IgD-negative memory B cell (primary cell): ENCODE measurements around the gene CADM1. TPM values are rescaled to one million over a fixed set of nuclear protein-coding genes. Genes with fewer than 3 reads are reported as not detected.

ENCODE experiments used
- H3K27ac Mint-ChIP-seq, 3 donors: one replicate each; pipeline ENCODE4 v1.8.0; 2020 to 2022; ENCODE audit warnings: mild to moderate bottlenecking in 3 of 3, mixed read lengths in 3 of 3, moderate library complexity in 1 of 3
- H3K27me3 Mint-ChIP-seq: one replicate; pipeline ENCODE4 v1.8.0; 2021; ENCODE audit warnings: mixed read lengths
- H3K36me3 Mint-ChIP-seq: one replicate; pipeline ENCODE4 v1.8.0; 2020; ENCODE audit warnings: mild to moderate bottlenecking, mixed read lengths
- H3K4me1 Mint-ChIP-seq, 3 donors: one replicate each; pipeline ENCODE4 v1.8.0; 2020 to 2022; ENCODE audit warnings: mixed read lengths in 3 of 3, mild to moderate bottlenecking in 1 of 3
- H3K4me3 Mint-ChIP-seq, 4 donors: one replicate each; pipeline ENCODE4 v1.8.0; 2020 to 2022; ENCODE audit warnings: mild to moderate bottlenecking in 4 of 4, mixed read lengths in 4 of 4, moderate library complexity in 3 of 4
- H3K9me3 Mint-ChIP-seq, 3 donors: one replicate each; pipeline ENCODE4 v1.8.0; 2020 to 2021; ENCODE audit warnings: mixed read lengths in 3 of 3, mild to moderate bottlenecking in 1 of 3
- polyA plus RNA-seq: library from polyadenylated mRNA; unstranded; fragments of 300-500 nt; fragmentation: Illumina TruSeq; gene quantifications from one replicate; pipeline ENCODE4 v1.2.3, GENCODE V29; 2021

Gene CADM1
- polyA plus RNA-seq, 1 donor from 2014 or later, result 2.0 TPM

DNA sequence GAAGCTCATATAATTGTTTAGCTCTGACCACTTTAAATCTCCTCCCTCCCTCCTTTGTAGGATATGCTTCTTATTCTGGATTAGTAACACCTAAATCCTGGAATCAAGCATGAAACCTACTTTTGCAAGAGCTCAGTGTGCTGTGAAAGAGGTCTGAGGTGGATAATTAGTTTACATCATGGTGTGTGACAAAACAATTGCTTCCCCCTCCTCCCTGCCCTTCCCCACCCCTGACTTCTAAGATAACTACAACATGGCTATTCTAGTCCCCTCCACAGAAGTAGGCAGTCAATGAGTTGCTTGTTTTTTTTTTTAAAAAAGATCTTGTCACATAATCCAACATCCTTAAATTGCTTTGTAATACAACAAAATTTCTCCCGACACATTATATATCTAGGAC is 314.0 kb downstream of the CADM1 start:
- H3K36me3 Mint-ChIP-seq, result no peaks in the 10 kb centered on the region
- H3K4me3 Mint-ChIP-seq, result no peak overlapping the region
- H3K4me1 Mint-ChIP-seq, result peaks cover 4 to 10% (median 9%) of the 10 kb centered on the region in 3 donors
- H3K27me3 Mint-ChIP-seq, result peaks cover 12% of the 10 kb centered on the region
- no peaks in the 10 kb centered on the region for H3K9me3 Mint-ChIP-seq
- no peak overlapping the region for H3K27ac Mint-ChIP-seq

DNA sequence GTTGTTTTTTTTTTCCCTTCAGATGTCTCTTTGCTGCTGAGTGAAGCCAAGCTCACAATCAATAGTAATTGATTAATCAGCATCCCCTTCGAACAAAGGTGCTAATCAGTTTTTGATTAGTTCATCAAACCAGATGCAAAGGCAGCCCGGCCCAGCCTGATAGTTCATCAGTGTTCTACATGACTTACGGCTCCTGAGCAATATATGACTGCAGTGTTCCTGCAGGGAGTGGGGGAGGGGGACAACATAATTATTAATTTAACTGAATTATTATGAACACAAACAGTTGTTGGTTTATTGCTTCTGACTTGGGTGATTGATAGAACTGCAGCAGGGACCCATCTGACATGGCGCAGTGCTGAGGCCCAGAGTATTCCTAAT is 315.3 kb downstream of the CADM1 start:
- Mint-ChIP-seq H3K27me3 (peaks cover 12% of the 10 kb centered on the region), H3K9me3 (no peaks in the 10 kb centered on the region), H3K36me3 (no peaks in the 10 kb centered on the region), H3K4me3 (no peak overlapping the region), H3K27ac (no peak overlapping the region), H3K4me1 (peaks cover 0 to 5% (median 2%) of the 10 kb centered on the region in 3 donors)

DNA sequence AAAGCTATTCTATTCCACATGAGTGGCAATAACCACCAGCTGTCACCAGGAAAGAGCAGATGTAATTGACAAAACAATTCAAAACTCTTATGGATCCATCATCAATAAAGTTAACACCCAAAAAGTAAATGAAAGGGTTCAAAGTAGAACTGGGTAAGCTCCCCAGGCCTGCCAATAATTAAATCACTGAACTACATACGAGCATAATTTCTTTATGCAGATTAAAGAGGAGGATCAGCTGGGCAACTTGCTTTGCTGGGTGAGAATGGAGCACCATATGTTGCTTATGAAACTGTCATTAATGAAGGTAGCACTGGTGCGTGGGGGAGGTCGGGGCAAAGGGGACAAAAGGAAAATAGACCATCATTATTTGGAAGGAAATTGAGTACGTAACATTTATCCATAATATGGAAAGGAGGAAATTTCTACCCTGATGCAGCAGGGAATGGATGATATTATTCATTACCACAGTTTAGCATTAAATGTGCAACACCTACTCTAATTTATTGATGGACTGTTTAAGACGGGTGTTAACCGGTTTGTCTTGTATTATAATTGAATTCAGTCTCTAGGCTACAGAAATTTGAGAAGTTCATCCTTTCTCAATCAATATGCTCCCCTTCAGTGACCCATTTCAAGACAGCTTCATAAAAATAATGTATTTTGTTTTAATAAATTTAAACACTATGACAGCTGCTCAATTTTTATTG is 315.9 kb downstream of the CADM1 start:
- Mint-ChIP-seq H3K9me3 (no peaks in the 10 kb centered on the region), H3K27me3 (peaks cover 12% of the 10 kb centered on the region), H3K36me3 (no peaks in the 10 kb centered on the region), H3K4me1 (peaks cover 0 to 2% (median 0%) of the 10 kb centered on the region in 3 donors), H3K4me3 (no peak overlapping the region), H3K27ac (no peak overlapping the region)

DNA sequence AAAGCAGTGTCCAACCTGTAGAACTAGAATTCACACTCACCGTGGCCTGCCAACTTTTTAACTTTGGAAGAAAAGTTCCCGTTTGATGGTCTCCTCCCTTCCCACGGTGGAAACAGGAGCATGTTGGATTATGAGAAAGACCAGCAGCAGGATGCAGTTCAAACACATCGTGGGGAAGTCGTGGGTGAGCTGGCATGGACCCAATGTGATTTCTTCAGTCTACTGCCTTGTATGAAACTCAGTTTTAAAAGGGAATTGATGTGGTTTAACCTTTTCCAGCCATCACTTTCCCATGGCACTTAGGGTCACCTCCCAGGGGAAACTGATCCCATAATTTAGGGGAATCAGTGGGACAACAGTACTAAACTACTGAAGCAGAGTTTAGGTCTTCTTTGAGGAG is 318.3 kb downstream of the CADM1 start:
- Mint-ChIP-seq H3K9me3 (no peaks in the 10 kb centered on the region), H3K4me1 (peaks cover 0 to 2% (median 0%) of the 10 kb centered on the region in 3 donors), H3K4me3 (no peak overlapping the region), H3K36me3 (no peaks in the 10 kb centered on the region), H3K27ac (no peak overlapping the region), H3K27me3 (peaks cover 16% of the 10 kb centered on the region)

DNA sequence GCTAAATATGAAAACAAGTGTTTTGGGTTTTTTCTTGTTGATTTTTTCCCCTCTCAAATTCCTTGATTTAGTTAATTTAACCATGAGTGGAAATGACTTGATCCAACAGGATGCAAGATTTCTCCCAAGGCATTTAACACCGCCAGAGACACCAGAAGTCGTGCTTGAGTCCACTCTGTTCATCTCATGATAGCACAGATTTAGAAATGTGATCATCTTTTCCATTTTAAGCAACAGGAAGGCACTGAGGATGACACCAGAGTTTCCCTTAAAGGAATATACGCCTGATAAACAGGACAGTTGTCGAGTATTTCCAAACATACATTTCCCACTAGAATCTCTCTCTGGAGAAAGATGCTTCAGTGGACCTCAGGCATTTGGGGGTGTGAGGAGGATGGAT is 318.7 kb downstream of the CADM1 start:
- Mint-ChIP-seq H3K9me3 (no peaks in the 10 kb centered on the region), H3K27me3 (peaks cover 16% of the 10 kb centered on the region), H3K27ac (no peak overlapping the region), H3K4me1 (peaks cover 0 to 2% (median 0%) of the 10 kb centered on the region in 3 donors), H3K4me3 (no peak overlapping the region), H3K36me3 (no peaks in the 10 kb centered on the region)

DNA sequence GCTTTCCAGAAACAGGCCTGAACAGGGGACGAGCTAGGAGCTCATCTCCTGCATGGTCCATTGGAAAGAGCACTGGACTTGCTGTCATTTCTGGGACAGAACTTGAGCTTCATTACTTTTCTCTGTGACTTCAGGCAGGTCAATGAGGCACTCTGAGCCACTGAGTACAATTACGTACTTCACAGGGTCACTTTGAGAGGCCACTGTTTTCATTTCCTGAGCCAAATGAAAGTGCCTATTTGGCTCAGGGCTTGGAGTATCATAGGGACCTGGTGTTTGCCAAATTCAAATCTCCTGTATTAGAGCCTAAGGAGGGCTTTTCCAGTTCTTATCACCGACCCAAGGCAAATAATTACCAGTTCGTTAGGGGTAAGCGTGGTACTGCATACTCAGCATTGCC is 319.3 kb downstream of the CADM1 start:
- no peaks in the 10 kb centered on the region for H3K9me3 Mint-ChIP-seq
- peaks cover 17% of the 10 kb centered on the region for H3K27me3 Mint-ChIP-seq
- H3K36me3 Mint-ChIP-seq, result no peaks in the 10 kb centered on the region
- no peak overlapping the region for H3K4me3 Mint-ChIP-seq
- peaks cover 0 to 2% (median 0%) of the 10 kb centered on the region in 3 donors for H3K4me1 Mint-ChIP-seq
- H3K27ac Mint-ChIP-seq, result no peak overlapping the region

DNA sequence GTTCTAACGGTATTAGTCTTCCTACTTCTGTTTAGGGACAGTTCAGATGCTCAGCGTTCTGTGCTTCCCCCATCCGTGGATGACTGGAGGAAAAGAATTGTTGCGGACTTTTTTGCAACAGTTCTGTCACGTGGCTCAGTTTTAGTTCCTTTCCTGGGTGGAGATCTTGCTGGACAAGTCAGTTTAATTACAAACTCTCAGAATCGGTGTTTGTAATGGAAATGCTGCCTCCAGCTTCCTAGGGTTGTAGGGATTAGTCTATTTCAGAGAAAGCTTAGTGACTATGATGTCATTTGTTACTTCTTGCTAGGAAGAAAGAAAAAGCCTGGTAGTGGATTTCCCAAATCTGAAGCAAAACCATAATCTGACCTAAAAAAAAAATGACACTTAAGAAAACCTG is 320.4 kb downstream of the CADM1 start:
- Mint-ChIP-seq H3K27ac (no peak overlapping the region), H3K9me3 (no peaks in the 10 kb centered on the region), H3K36me3 (no peaks in the 10 kb centered on the region), H3K4me3 (no peak overlapping the region), H3K4me1 (peaks cover 0 to 2% (median 0%) of the 10 kb centered on the region in 3 donors), H3K27me3 (peaks cover 15% of the 10 kb centered on the region)

DNA sequence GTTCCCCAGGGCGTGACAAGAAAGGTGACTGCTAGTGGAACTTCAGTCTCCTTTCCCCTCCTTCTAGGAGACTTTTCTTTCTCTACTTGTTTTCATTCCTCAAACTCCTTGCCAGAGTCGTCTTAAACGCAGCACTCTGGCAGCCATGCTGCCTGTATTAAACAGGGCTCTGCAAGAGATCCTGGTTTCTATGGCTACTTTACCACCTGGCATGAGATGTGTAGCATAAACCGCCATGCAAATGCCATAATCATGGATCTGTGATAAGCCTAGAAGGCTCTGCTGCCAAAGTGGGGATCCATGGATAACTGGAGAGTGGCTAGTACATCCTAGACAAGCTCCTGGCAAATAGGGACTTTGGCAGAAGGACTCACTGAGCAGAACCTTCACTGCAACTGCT is 321.1 kb downstream of the CADM1 start:
- Mint-ChIP-seq H3K27me3 (peaks cover 15% of the 10 kb centered on the region), H3K4me3 (no peak overlapping the region), H3K9me3 (no peaks in the 10 kb centered on the region), H3K27ac (no peak overlapping the region), H3K36me3 (no peaks in the 10 kb centered on the region), H3K4me1 (peaks cover 0 to 2% (median 0%) of the 10 kb centered on the region in 3 donors)

DNA sequence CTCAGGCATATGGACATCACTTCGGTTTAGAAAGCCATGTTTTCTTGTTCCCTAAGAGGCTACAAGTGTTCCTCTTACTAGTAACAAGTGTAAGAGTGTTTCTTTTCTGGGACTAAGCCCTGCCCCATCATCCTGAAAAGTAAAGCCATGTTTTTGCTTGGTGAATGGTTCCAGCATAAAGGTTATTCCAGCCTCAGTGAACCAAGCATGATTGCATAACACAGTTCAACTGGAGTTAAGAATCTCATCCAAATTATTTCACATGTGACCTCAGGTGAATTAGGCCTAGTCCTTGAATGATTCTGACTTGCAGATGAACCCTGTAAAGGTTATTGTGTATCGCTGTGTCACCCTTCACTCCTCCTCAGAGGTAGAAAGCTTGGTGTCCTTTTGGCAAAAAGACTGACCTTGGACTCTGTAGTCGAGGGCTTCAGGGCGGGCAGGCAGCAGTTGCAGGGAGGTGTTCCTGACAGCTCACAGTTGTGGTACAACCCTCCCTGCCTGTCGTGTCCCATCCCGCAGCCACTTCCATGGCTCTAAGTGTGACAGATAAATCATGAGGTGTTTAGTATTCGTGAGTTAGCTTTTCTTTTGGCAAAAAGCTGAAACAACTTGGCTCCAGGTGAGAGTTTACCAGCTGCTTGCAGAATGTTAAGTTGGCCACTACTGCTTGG is 321.8 kb downstream of the CADM1 start:
- Mint-ChIP-seq H3K36me3 (no peaks in the 10 kb centered on the region), H3K27me3 (peaks cover 16% of the 10 kb centered on the region), H3K9me3 (no peaks in the 10 kb centered on the region), H3K4me1 (peaks cover 0 to 2% (median 0%) of the 10 kb centered on the region in 3 donors), H3K4me3 (no peak overlapping the region), H3K27ac (no peak overlapping the region)

DNA sequence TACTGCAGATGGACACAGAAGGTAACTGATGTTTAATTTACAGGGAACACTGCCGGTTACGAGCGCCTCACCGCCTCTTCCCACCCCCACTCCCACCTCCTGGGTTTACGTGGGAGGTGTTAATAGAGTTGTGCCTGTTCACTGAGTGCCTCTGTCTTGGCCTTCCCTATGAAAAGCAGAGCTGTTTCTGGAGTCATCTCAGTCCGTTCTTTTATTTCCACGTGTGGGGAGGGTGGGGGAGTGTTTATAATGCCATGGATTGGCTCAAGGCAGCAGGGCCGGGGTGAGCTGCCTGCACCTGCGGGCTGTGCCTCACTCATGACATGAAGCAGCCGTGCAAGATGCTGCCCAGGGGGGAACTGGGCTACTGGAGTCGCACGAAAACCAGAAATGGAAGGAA is 322.7 kb downstream of the CADM1 start:
- H3K27me3 Mint-ChIP-seq, result peaks cover 11% of the 10 kb centered on the region
- no peaks in the 10 kb centered on the region for H3K36me3 Mint-ChIP-seq
- H3K4me3 Mint-ChIP-seq, result no peak overlapping the region
- H3K4me1 Mint-ChIP-seq, result no peaks in the 10 kb centered on the region
- H3K27ac Mint-ChIP-seq, result no peak overlapping the region
- H3K9me3 Mint-ChIP-seq, result no peaks in the 10 kb centered on the region

DNA sequence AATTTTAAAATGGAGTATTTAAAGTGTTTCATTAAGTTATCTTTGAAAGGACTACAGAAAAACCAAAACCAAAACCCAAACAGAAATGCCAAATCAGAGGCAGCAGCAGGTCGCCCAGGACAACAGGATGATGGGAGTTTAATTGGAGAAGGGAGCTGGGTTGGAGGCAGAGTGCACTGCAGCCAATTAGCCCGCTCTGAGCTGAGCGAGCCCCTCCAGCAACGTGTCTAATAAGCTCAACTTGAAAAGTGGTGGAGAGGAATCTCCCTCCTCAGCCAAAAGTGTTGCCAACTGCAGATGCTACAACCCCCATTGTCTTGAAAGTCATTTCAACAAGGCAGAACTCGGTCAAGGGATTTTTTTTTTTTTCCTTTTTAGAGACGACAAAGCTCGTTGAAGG is 323.9 kb downstream of the CADM1 start:
- H3K4me1 Mint-ChIP-seq, result no peaks in the 10 kb centered on the region
- no peaks in the 10 kb centered on the region for H3K36me3 Mint-ChIP-seq
- no peak overlapping the region for H3K27ac Mint-ChIP-seq
- no peak overlapping the region for H3K4me3 Mint-ChIP-seq
- H3K9me3 Mint-ChIP-seq, result no peaks in the 10 kb centered on the region
- peaks cover 10% of the 10 kb centered on the region for H3K27me3 Mint-ChIP-seq

DNA sequence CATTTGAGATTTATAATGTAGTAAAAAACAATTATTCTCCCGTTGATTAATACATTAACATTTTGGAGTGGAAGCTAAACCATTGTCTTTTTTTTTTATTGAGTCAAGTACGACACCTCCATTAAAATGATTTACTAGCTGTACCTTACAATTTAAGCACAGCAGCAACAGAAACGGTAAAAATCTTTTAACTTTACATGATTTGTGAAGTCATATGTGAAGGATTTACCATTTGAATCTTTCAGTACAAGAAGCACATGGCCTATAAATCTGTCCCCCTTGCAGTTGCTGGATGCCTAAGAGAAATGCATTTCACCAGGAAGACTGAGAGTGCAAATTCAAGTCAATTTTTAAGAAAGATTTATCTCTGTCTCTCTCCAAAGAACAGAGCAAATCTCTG is 324.6 kb downstream of the CADM1 start:
- no peak overlapping the region for H3K4me3 Mint-ChIP-seq
- H3K36me3 Mint-ChIP-seq, result no peaks in the 10 kb centered on the region
- no peak overlapping the region for H3K27ac Mint-ChIP-seq
- no peaks in the 10 kb centered on the region for H3K4me1 Mint-ChIP-seq
- H3K9me3 Mint-ChIP-seq, result no peaks in the 10 kb centered on the region
- peaks cover 9% of the 10 kb centered on the region for H3K27me3 Mint-ChIP-seq

DNA sequence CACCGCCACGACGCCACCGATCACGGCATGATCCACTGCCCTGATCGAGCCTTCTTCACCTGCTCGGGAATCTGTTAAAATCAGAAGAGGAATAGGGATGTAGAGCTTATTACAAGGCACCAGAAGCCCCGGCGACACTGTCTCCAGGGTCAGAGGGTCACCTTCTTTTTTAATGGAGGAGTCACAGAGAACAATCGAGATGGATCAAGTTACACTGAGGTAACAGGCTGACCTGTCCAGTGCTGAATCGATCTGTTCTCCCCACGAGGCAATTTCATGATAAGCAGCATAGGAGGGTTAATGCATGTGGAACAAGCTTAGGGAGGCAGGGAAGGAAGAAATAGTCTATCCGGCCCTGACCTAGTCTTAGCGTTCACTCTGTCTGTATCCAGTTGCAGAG is 325.5 kb downstream of the CADM1 start:
- Mint-ChIP-seq H3K9me3 (no peaks in the 10 kb centered on the region), H3K27me3 (peaks cover 9% of the 10 kb centered on the region), H3K4me1 (no peaks in the 10 kb centered on the region), H3K4me3 (no peak overlapping the region), H3K36me3 (no peaks in the 10 kb centered on the region), H3K27ac (peak overlapping the region in 1 of 3 donors; percentile 89)

DNA sequence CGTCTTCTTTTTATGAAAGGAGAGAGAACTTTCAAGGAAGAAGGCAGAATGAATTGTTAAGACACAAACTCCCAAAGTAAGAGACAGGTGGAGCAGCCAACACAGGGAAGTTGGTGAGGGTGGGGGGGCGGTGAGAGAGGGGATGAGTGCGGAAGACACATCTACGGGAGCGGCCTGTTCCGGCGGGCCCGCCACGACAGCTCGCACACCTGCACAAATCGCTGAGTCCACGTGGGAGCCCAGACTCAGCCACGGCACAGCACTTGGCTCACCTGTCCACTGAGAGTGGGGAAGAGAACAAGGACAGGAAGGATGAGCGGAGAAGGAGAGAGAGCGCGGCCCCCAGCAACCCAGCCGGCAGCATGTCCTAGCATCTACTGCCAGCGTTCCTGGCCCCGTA is 331.1 kb downstream of the CADM1 start:
- H3K9me3 Mint-ChIP-seq, result no peaks in the 10 kb centered on the region
- H3K4me3 Mint-ChIP-seq, result no peak overlapping the region
- peaks cover 6% of the 10 kb centered on the region for H3K27me3 Mint-ChIP-seq
- H3K4me1 Mint-ChIP-seq, result no peaks in the 10 kb centered on the region
- no peaks in the 10 kb centered on the region for H3K36me3 Mint-ChIP-seq
- H3K27ac Mint-ChIP-seq, result no peak overlapping the region

DNA sequence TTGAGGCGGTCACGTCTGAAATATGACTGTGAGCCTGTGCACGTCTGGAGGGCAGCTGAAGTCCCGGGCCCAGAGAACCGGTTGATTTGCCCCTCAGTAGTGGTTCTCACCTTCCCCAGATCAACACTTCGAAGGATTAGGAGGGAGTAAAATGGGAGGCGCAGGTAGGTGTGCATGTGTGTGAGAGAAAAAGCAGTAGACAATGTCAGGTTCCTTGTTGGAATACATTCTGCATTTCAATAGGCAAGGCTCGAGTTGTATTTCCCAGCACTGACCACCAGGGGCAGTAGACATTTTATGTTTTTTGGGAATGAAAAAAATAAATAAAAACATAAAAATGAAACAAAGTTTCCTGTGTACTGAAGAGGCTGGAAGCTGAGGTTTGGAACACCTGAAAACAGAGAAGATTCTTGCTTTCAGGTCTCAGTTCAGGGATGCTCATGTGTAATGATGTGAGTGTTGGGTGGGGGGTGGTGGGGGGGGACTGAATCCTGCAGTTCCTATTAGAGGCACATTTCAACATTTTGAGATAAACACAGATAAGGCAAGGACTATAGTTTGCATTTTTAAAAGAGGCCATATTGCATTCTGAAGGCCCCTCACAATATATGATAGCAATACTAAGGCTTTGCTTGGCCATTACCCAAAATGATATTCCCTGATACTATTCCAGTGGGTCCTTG is 333.9 kb downstream of the CADM1 start:
- Mint-ChIP-seq H3K9me3 (no peaks in the 10 kb centered on the region), H3K27me3 (peaks cover 14% of the 10 kb centered on the region), H3K27ac (no peak overlapping the region), H3K4me3 (no peak overlapping the region), H3K4me1 (no peaks in the 10 kb centered on the region), H3K36me3 (no peaks in the 10 kb centered on the region)
